Endothelial cell of umbilical vein (primary cell): ENCODE measurements around the gene MLC1. TPM values are rescaled to one million over a fixed set of nuclear protein-coding genes. Genes with fewer than 3 reads are reported as not detected.

Experiments
- BruUV-seq: library from RNA; stranded (reverse); fragments of 400-500 nt; replicated peaks from 2 replicates; lab custom pipeline; 2021; lab: Mats Ljungman, UMichigan
- CTCF ChIA-PET: fragments of 300-600, 350-600 bp; sonication (Branson Sonifier 250); formaldehyde crosslinking; loops from one replicate; lab custom pipeline; 2021; ENCODE audit warnings: antibody characterized with exemption, inconsistent platforms; lab: Charles Lee
- POLR2A ChIA-PET: fragments of 300-600, 350-600 bp; sonication (Branson Sonifier 250); formaldehyde crosslinking; loops from one replicate; lab custom pipeline; 2021; ENCODE audit warnings: antibody characterized with exemption, inconsistent platforms; lab: Charles Lee
- DNase-seq: peaks from one replicate; pipeline ENCODE4 v3.0.0-alpha.2; 2011; ENCODE audit warnings: low read depth, low spot score
- FAIRE-seq: peaks from 2 replicates; lab custom pipeline; 2011; peaks lifted over from hg19 to GRCh38; lab: Jason Lieb, UNC
- H2AFZ ChIP-seq: 2 replicates; pipeline ENCODE4 v1.6.0; 2012; ENCODE audit warnings: low read depth, low read length, control low read depth, inconsistent platforms
- H3K27ac ChIP-seq: 2 replicates; pipeline ENCODE4 v1.5.1; 2011; ENCODE audit warnings: low read depth, mild to moderate bottlenecking, control low read depth, low read length, moderate library complexity; ENCODE audit not compliant: insufficient read depth
- H3K27me3 ChIP-seq, 2 experiments: 2 replicates each; pipeline versions ENCODE4 v1.6.0 to v1.6.1; 2011; ENCODE audit warnings: low read length in 2 of 2, mixed read lengths in 1 of 2; ENCODE audit not compliant: control insufficient read depth in 2 of 2, insufficient read depth in 2 of 2
- H3K36me3 ChIP-seq, 2 experiments: 2 replicates in 1 of 2; 3 replicates in 1 of 2; pipeline ENCODE4 v1.5.1; 2011; ENCODE audit warnings: low read length in 2 of 2, mild to moderate bottlenecking in 1 of 2, moderate library complexity in 1 of 2; ENCODE audit not compliant: control insufficient read depth in 2 of 2, insufficient read depth in 2 of 2; ENCODE audit errors: extremely low read depth in 1 of 2
- H3K4me1 ChIP-seq: 3 replicates; pipeline ENCODE4 v1.5.1; 2011; ENCODE audit warnings: mild to moderate bottlenecking, low read length; ENCODE audit not compliant: control insufficient read depth, insufficient read depth; ENCODE audit errors: extremely low read depth
- H3K4me2 ChIP-seq: 2 replicates; pipeline ENCODE4 v1.6.1; 2011; ENCODE audit warnings: low read length, control low read depth, mixed read lengths; ENCODE audit not compliant: insufficient read depth
- H3K4me3 ChIP-seq, 3 experiments: fragments of 200-600 bp in 1 of 3; sonication (generic), shearing (Covaris generic) in 1 of 3; replicated peaks in 1 of 3; 2 replicates each; pipeline ENCODE4 v1.5.1; 2011 to 2016; ENCODE audit warnings: control low read depth in 3 of 3, low read length in 3 of 3, mild to moderate bottlenecking in 2 of 3, inconsistent platforms in 1 of 3, low read depth in 1 of 3, moderate library complexity in 1 of 3; ENCODE audit not compliant: insufficient read depth in 1 of 3
- H3K79me2 ChIP-seq: 2 replicates; pipeline ENCODE4 v1.6.0; 2012; ENCODE audit warnings: low read length, inconsistent platforms; ENCODE audit not compliant: control insufficient read depth, insufficient read depth
- H3K9ac ChIP-seq: replicated peaks from 2 replicates; pipeline ENCODE3; 2011; ENCODE audit warnings: low read length, control low read depth; ENCODE audit not compliant: insufficient read depth; ENCODE audit errors: extremely low read depth
- H3K9me1 ChIP-seq: replicated peaks from 3 replicates; pipeline ENCODE4 v1.6.0; 2011; ENCODE audit warnings: mild to moderate bottlenecking, low read length; ENCODE audit not compliant: control insufficient read depth, insufficient read depth; ENCODE audit errors: extremely low read depth
- H3K9me3 ChIP-seq: replicated peaks from 2 replicates; pipeline ENCODE4 v1.5.1; 2012; ENCODE audit warnings: low read length, inconsistent platforms; ENCODE audit not compliant: control insufficient read depth, insufficient read depth
- H4K20me1 ChIP-seq: replicated peaks from 2 replicates; pipeline ENCODE3; 2011; ENCODE audit warnings: mild to moderate bottlenecking, low read length; ENCODE audit not compliant: control insufficient read depth, insufficient read depth; ENCODE audit errors: extremely low read depth
- EZH2 ChIP-seq: IDR thresholded peaks from 2 replicates; pipeline ENCODE4 v1.6.1; 2012; ENCODE audit warnings: borderline replicate concordance, low read depth, mild to moderate bottlenecking, moderate library complexity, low read length, inconsistent platforms; ENCODE audit not compliant: severe bottlenecking
- FOS ChIP-seq: IDR thresholded peaks from 2 replicates; pipeline ENCODE4 v1.6.1; 2011; ENCODE audit warnings: mild to moderate bottlenecking, low read length, moderate library complexity, borderline replicate concordance; ENCODE audit not compliant: insufficient read depth
- GATA2 ChIP-seq: IDR thresholded peaks from 2 replicates; pipeline ENCODE4 v1.7.0; 2011; ENCODE audit warnings: low read depth, mild to moderate bottlenecking, moderate library complexity, mixed read lengths, low read length; ENCODE audit not compliant: insufficient read length, insufficient read depth
- JUN ChIP-seq: IDR thresholded peaks from 2 replicates; pipeline ENCODE4 v1.6.1; 2011; ENCODE audit warnings: borderline replicate concordance, low read depth; ENCODE audit not compliant: insufficient read length, insufficient read depth
- POLR2AphosphoS5 ChIP-seq: IDR thresholded peaks from 2 replicates; pipeline ENCODE4 v1.6.1; 2012; ENCODE audit warnings: low read depth, mild to moderate bottlenecking, control low read depth, low read length, moderate library complexity; ENCODE audit not compliant: insufficient read depth
- dilution Hi-C: fragments of 300-500 bp; cut with MboI; formaldehyde crosslinking; loops from one replicate; pipeline ENCODE4 v1.15.0; 2019; ENCODE audit warnings: low sequenced_read_pairs; ENCODE audit not compliant: extremely low pct_ligation_motif_present
- intact Hi-C: fragments of 100-400 bp; cut with micrococcal nuclease; formaldehyde crosslinking; loops from one replicate; pipeline ENCODE4 v1.10.0; 2022
- polyA plus RNA-seq, 4 experiments: library from polyadenylated mRNA; depleted of rRNA in 3 of 4; stranded (reverse) in 3 of 4; unstranded in 1 of 4; fragments of >200 nt; gene quantifications; 2 replicates each; pipeline versions ENCODE4 v1.2.1 to v1.2.3, GENCODE V29; 2011 to 2012; ENCODE audit warnings: missing spikeins in 1 of 4
- total RNA-seq: library from RNA; stranded (reverse); gene quantifications from 2 replicates; pipeline ENCODE4 v1.2.3, GENCODE V29; 2021
- TF ChIP-seq, protein P1 (sequence below), 2 donors: IDR thresholded peaks; 1 replicate in 1 of 2; 2 replicates in 1 of 2; pipeline ENCODE4 v1.5.1; 2011; ENCODE audit warnings: low read length in 2 of 2, mild to moderate bottlenecking in 2 of 2, moderate library complexity in 2 of 2, control low read depth in 1 of 2, inconsistent platforms in 1 of 2, low read depth in 1 of 2; ENCODE audit not compliant: insufficient read depth in 1 of 2; ENCODE audit errors: extremely low read depth in 1 of 2
- TF ChIP-seq, protein P2 (sequence below): IDR thresholded peaks from 2 replicates; pipeline ENCODE4 v1.6.1; 2011; ENCODE audit not compliant: insufficient read depth, insufficient read length

Gene MLC1
- total and polyA plus RNA-seq, 2 donors (not counting 3 experiments of a cell fraction or from before 2014, with no cell fraction given), result not detected

DNA sequence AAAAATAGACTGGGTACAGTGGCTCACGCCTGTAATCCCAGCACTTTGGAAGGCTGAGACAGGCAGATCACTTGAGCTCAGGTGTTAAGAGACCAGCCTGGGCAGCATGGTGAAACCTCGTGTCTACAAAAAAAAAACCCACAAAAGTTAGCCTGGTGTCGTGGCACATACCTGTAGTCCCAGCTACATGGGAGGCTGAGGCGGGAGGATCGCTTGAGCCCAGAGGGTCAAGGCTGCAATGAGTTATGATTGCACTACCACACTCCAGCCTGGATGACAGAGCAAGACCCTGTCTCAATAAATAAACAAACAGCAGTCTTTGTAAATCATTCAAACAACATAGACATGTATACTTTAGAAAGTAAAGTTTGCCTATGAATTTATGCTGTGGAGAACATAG is 7.1 kb upstream of the MLC1 start:
- Histone ChIP-seq H4K20me1 (no peaks in the 10 kb centered on the region), H3K79me2 (no peaks in the 10 kb centered on the region), H3K4me3 (no peak overlapping the region), H3K9ac (no peak overlapping the region), H3K4me1 (no peaks in the 10 kb centered on the region), H3K9me3 (no peaks in the 10 kb centered on the region), H3K36me3 (no peaks in the 10 kb centered on the region), H3K9me1 (no peaks in the 10 kb centered on the region), H2AFZ (no peak overlapping the region), H3K4me2 (no peak overlapping the region), H3K27me3 (peaks cover 0 to 4% of the 10 kb centered on the region in 2 experiments), H3K27ac (no peak overlapping the region)
- no peak for FAIRE-seq
- POLR2A ChIA-PET, result no interaction called here
- TF ChIP-seq FOS (no peak), EZH2 (no peak), GATA2 (no peak), JUN (no peak), POLR2AphosphoS5 (no peak)
- TF ChIP-seq, protein P1, sequence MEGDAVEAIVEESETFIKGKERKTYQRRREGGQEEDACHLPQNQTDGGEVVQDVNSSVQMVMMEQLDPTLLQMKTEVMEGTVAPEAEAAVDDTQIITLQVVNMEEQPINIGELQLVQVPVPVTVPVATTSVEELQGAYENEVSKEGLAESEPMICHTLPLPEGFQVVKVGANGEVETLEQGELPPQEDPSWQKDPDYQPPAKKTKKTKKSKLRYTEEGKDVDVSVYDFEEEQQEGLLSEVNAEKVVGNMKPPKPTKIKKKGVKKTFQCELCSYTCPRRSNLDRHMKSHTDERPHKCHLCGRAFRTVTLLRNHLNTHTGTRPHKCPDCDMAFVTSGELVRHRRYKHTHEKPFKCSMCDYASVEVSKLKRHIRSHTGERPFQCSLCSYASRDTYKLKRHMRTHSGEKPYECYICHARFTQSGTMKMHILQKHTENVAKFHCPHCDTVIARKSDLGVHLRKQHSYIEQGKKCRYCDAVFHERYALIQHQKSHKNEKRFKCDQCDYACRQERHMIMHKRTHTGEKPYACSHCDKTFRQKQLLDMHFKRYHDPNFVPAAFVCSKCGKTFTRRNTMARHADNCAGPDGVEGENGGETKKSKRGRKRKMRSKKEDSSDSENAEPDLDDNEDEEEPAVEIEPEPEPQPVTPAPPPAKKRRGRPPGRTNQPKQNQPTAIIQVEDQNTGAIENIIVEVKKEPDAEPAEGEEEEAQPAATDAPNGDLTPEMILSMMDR (IDR thresholded peaks at IDR 0.05; ENCODE audit: extremely low read depth in 1 of 2, insufficient read depth in 1 of 2, low read depth in 1 of 2, low read length in 2 of 2), result no peak
- TF ChIP-seq, protein P2, sequence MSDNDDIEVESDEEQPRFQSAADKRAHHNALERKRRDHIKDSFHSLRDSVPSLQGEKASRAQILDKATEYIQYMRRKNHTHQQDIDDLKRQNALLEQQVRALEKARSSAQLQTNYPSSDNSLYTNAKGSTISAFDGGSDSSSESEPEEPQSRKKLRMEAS, result no peak
- dilution Hi-C loops (no loop called here), intact Hi-C loops (no loop called here)
- no peak for DNase-seq
- BruUV-seq, result no TSS peak
- CTCF ChIA-PET, result no interaction called here
